A549 (cell line): Measurements from ENCODE around the gene RPS6KA1. TPM values are rescaled to one million over a fixed set of nuclear protein-coding genes. Genes with fewer than 3 reads are reported as not detected.
"Not testable (repeated sequence)": the region's sequence is repeated elsewhere in the genome, so short reads cannot be mapped to it uniquely, and the experiment has no call there.

Experiments used
- ATAC-seq, 2 experiments: fragments of 200-7000 bp in 1 of 2; fragments of >200 bp in 1 of 2; cut with Nextera tagmentation in 1 of 2; cut with Tn5 transposase in 1 of 2; 3 replicates each; pipeline versions ENCODE4 v1.8.0 to v1.9.1; 2018 to 2020; ENCODE audit warnings: mild to moderate bottlenecking in 1 of 2, moderate library complexity in 1 of 2
- CTCF ChIA-PET: fragments of 300-600 bp; sonication (Branson Sonifier 250); formaldehyde crosslinking; extraction: SDS; loops from one replicate; lab custom pipeline; 2021; ENCODE audit warnings: antibody characterized with exemption, inconsistent platforms; lab: Yijun Ruan, JAX
- POLR2A ChIA-PET: fragments of 350-600 bp; formaldehyde crosslinking; extraction: SDS; loops from one replicate; lab custom pipeline; 2021; ENCODE audit warnings: antibody characterized with exemption, inconsistent platforms; lab: Yijun Ruan, JAX
- DNase-seq, 2 experiments: peaks; one replicate each; pipeline versions ENCODE4 v3.0.0 to v3.0.0-alpha.2; 2011 to 2016; ENCODE audit warnings: low read depth in 1 of 2, low spot score in 1 of 2
- FAIRE-seq: peaks from 2 replicates; lab custom pipeline; 2011; peaks lifted over from hg19 to GRCh38; lab: Jason Lieb, UNC
- H3K27ac ChIP-seq, 2 experiments: fragments of >200 bp; sonication (Bioruptor Twin); formaldehyde crosslinking; 3 replicates each; pipeline ENCODE4 v1.5.1; 2016 to 2017
- H3K4me1 ChIP-seq: fragments of >200 bp; sonication (Bioruptor Twin); formaldehyde crosslinking; 3 replicates; pipeline ENCODE4 v1.6.1; 2016
- H3K4me2 ChIP-seq: fragments of >200 bp; sonication (Bioruptor Twin); formaldehyde crosslinking; 3 replicates; pipeline ENCODE4 v1.6.1; 2016
- H3K4me3 ChIP-seq: fragments of >200 bp; sonication (Bioruptor Twin); formaldehyde crosslinking; 3 replicates; pipeline ENCODE4 v1.5.1; 2016
- H3K9me3 ChIP-seq: fragments of >200 bp; sonication (Bioruptor Twin); formaldehyde crosslinking; 3 replicates; pipeline ENCODE4 v1.6.1; 2016
- ATOH8 ChIP-seq: fragments of 250-450 bp; sonication (Bioruptor Pico); IDR thresholded peaks from 2 replicates; pipeline ENCODE4 v1.5.0; 2020; ENCODE audit warnings: low read depth, mild to moderate bottlenecking, moderate library complexity
- CHD2 ChIP-seq: fragments of 150-350 bp; IDR thresholded peaks from 2 replicates; pipeline ENCODE4 v1.6.1; 2014; ENCODE audit warnings: low read length; ENCODE audit not compliant: partially characterized antibody
- CTCF ChIP-seq: fragments of >200 bp; sonication (Bioruptor Twin); formaldehyde crosslinking; IDR thresholded peaks from 3 replicates; pipeline ENCODE4 v1.5.1; 2016
- EHF ChIP-seq: fragments of 250-450 bp; sonication (Bioruptor Pico); IDR thresholded peaks from 2 replicates; pipeline ENCODE4 v1.5.0; 2020; ENCODE audit warnings: mild to moderate bottlenecking
- GATA3 ChIP-seq: IDR thresholded peaks from 2 replicates; pipeline ENCODE4 v1.6.1; 2012; ENCODE audit warnings: borderline replicate concordance
- HOXA7 ChIP-seq: fragments of 250-450 bp; sonication (Bioruptor Pico); IDR thresholded peaks from 2 replicates; pipeline ENCODE4 v1.5.0; 2020; ENCODE audit warnings: mild to moderate bottlenecking, moderate library complexity
- KDM5A ChIP-seq: fragments of 200-600 bp; sonication (generic); IDR thresholded peaks from 2 replicates; pipeline ENCODE4 v1.6.1; 2016; ENCODE audit warnings: antibody characterized with exemption, mild to moderate bottlenecking
- MAFK ChIP-seq: fragments of 450-650 bp; IDR thresholded peaks from 2 replicates; pipeline ENCODE4 v1.6.1; 2014; ENCODE audit not compliant: partially characterized antibody
- PBX3 ChIP-seq: IDR thresholded peaks from 2 replicates; pipeline ENCODE4 v1.6.1; 2012
- REST ChIP-seq: fragments of 200-600 bp; sonication (generic); IDR thresholded peaks from 2 replicates; pipeline ENCODE4 v1.6.1; 2016; ENCODE audit warnings: antibody characterized with exemption, mild to moderate bottlenecking, moderate library complexity
- ZFP36 ChIP-seq: fragments of 450-650 bp; IDR thresholded peaks from 2 replicates; pipeline ENCODE4 v1.6.1; 2014; ENCODE audit warnings: borderline replicate concordance; ENCODE audit not compliant: partially characterized antibody
- WGBS: methylation state at CpG from one replicate; pipeline ENCODE4 v1.1.6; 2017; ENCODE audit errors: missing lambda C conversion rate; 5-methylcytosine and 5-hydroxymethylcytosine counted together
- polyA plus RNA-seq, 4 experiments: library from polyadenylated mRNA; depleted of rRNA in 3 of 4; stranded (reverse); fragments of >200 nt; fragmentation: RNase III in 1 of 4; extraction: RNeasy Plus Mini Kit Qiagen cat#74134 plus additional on column Dnase treatment in 1 of 4; gene quantifications; 2 replicates in 3 of 4; 3 replicates in 1 of 4; pipeline ENCODE4 v1.2.3, GENCODE V29; 2011 to 2017
- TF ChIP-seq, protein P1 (sequence below): fragments of >200 bp; sonication (Bioruptor Twin); formaldehyde crosslinking; IDR thresholded peaks from 2 replicates; pipeline ENCODE4 v1.6.1; 2016
- TF ChIP-seq, protein P2 (sequence below): fragments of 450-650 bp; IDR thresholded peaks from 2 replicates; pipeline ENCODE4 v1.6.1; 2014; ENCODE audit warnings: antibody characterized with exemption
- TF ChIP-seq, protein P3 (sequence below): IDR thresholded peaks from 2 replicates; pipeline ENCODE4 v1.6.1; 2012; ENCODE audit warnings: low read depth, borderline replicate concordance

Gene RPS6KA1
- polyA plus RNA-seq, 2 of the 4 experiments (the other 2 are of a cell fraction) = 9.8 to 12.4 TPM

DNA sequence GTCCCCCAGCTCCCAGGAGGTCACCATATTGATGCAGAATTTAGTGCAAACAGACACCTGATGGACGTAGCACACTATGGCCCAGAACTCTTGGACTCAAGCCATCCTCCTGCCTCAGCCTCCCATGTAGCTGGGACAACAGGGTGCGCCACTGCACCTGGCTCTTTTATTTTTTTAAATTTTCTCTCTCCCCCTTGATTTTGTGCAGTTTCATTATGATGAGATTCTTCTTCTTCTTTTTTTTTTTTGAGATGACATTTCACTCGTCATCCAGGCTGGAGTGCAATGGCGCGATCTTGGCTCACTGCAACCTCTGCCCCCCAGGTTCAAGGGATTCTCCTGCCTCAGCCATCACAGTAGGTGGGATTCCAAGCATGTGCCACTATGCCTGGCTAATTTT is 63.8 kb downstream of the RPS6KA1 start:
- FAIRE-seq (no peak), DNase-seq (no peak), ATAC-seq (no peak)
- POLR2A ChIA-PET = no interaction called here
- Histone ChIP-seq H3K4me1 (no peaks in the 10 kb centered on the region), H3K27ac (no peak overlapping the region), H3K9me3 (peaks cover 6% of the 10 kb centered on the region), H3K4me3 (no peak overlapping the region), H3K4me2 (no peak overlapping the region)
- 86% methylated on average over 5 of the region's 5 CpGs for WGBS
- CTCF ChIA-PET = interaction anchor here (1.1 to 2.8 kb wide), 3 partner anchors 10 to 195 kb away, joined by 3 to 14 read pairs (median 3); no protein-coding TSS in a partner anchor
- TF ChIP-seq ZFP36 (no peak), KDM5A (no peak), CTCF (no peak), CHD2 (no peak), PBX3 (no peak), ATOH8 (no peak), REST (no peak), GATA3 (no peak), HOXA7 (CRISPR knock-in tag) (no peak), MAFK (no peak), EHF (CRISPR knock-in tag) (no peak)
- TF ChIP-seq, protein P1, sequence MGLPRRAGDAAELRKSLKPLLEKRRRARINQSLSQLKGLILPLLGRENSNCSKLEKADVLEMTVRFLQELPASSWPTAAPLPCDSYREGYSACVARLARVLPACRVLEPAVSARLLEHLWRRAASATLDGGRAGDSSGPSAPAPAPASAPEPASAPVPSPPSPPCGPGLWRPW = no peak
- TF ChIP-seq, protein P2, sequence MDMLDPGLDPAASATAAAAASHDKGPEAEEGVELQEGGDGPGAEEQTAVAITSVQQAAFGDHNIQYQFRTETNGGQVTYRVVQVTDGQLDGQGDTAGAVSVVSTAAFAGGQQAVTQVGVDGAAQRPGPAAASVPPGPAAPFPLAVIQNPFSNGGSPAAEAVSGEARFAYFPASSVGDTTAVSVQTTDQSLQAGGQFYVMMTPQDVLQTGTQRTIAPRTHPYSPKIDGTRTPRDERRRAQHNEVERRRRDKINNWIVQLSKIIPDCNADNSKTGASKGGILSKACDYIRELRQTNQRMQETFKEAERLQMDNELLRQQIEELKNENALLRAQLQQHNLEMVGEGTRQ = no peak
- TF ChIP-seq, protein P3, sequence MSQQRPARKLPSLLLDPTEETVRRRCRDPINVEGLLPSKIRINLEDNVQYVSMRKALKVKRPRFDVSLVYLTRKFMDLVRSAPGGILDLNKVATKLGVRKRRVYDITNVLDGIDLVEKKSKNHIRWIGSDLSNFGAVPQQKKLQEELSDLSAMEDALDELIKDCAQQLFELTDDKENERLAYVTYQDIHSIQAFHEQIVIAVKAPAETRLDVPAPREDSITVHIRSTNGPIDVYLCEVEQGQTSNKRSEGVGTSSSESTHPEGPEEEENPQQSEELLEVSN = no peak

- CTCF ChIA-PET = interaction anchor here (0.5 to 2.8 kb wide), 5 partner anchors 9 to 196 kb away, joined by 3 to 14 read pairs (median 5); no protein-coding TSS in a partner anchor
- DNase-seq, ATAC-seq, H3K27ac ChIP-seq, H3K4me3 ChIP-seq, POLR2A ChIA-PET, FAIRE-seq, H3K4me1 ChIP-seq, H3K9me3 ChIP-seq, H3K4me2 ChIP-seq: not testable (repeated sequence)
- 78% methylated on average over 6 of the region's 6 CpGs for WGBS
Measured at GRCh38 chr1:26594593-26594992, 65.0 kb downstream of the RPS6KA1 start.
